OCI-LY3 (cell line): ENCODE measurements around the gene SUPT3H.

Experiments
- EZH2phosphoT487 ChIP-seq: fragments of 200-600 bp; shearing (Covaris generic); IDR thresholded peaks from 2 replicates; pipeline ENCODE4 v1.6.1; 2018; ENCODE audit warnings: antibody characterized with exemption, mixed run types, low read depth
- TF ChIP-seq, protein P1 (sequence below): fragments of 200-600, 300-600 bp; sonication (generic); IDR thresholded peaks from 2 replicates; pipeline ENCODE4 v1.5.1; 2014; ENCODE audit warnings: antibody characterized with exemption, low read length, low read depth

DNA sequence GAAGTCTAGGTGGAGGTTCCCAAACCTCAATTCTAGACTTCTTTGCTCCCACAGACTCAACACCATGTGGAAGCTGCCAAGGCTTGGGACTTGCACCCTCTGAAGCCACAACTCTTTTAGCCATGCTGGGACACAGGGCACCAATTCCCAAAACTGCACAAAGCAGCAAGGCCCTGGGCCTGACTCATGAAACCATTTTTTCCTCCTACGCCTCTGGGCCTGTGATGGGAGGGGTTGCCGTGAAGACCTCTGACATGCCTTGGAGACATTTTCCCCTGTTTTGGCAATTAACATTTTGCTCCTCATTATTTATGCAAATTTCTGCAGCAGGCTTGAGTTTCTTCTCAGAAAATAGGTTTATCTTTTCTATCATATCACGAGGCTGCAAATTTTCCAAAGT, 405.0 kb downstream of the SUPT3H start:
- TF ChIP-seq, protein P1, sequence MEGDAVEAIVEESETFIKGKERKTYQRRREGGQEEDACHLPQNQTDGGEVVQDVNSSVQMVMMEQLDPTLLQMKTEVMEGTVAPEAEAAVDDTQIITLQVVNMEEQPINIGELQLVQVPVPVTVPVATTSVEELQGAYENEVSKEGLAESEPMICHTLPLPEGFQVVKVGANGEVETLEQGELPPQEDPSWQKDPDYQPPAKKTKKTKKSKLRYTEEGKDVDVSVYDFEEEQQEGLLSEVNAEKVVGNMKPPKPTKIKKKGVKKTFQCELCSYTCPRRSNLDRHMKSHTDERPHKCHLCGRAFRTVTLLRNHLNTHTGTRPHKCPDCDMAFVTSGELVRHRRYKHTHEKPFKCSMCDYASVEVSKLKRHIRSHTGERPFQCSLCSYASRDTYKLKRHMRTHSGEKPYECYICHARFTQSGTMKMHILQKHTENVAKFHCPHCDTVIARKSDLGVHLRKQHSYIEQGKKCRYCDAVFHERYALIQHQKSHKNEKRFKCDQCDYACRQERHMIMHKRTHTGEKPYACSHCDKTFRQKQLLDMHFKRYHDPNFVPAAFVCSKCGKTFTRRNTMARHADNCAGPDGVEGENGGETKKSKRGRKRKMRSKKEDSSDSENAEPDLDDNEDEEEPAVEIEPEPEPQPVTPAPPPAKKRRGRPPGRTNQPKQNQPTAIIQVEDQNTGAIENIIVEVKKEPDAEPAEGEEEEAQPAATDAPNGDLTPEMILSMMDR = no peak
- TF ChIP-seq EZH2phosphoT487 = no peak
